GM23248 (cell line): Measurements from ENCODE around the gene EIF2B5. TPM values are rescaled to one million over a fixed set of nuclear protein-coding genes. Genes with fewer than 3 reads are reported as not detected.
A peak's percentile ranks its signal among the peaks of the same experiment; 100 is the strongest.

Experiments
- DNase-seq: peaks from one replicate; pipeline ENCODE4 v3.0.0-alpha.2; 2015
- H2AFZ ChIP-seq: fragments of 200-600 bp; sonication (generic); 2 replicates; pipeline ENCODE4 v1.6.1; 2016; ENCODE audit warnings: antibody characterized with exemption
- H3F3A ChIP-seq: fragments of 200-600 bp; sonication (generic); 2 replicates; pipeline ENCODE4 v1.6.1; 2016; ENCODE audit warnings: mild to moderate bottlenecking, antibody characterized with exemption, mixed run types; ENCODE audit not compliant: insufficient read depth
- H3K27ac ChIP-seq: fragments of 200-600 bp; sonication (generic); 2 replicates; pipeline ENCODE4 v1.5.1; 2016; ENCODE audit warnings: mild to moderate bottlenecking
- H3K27me3 ChIP-seq: fragments of 200-600 bp; sonication (generic); replicated peaks from 2 replicates; pipeline ENCODE4 v1.6.1; 2016; ENCODE audit warnings: mild to moderate bottlenecking; ENCODE audit not compliant: insufficient read depth
- H3K36me3 ChIP-seq: fragments of 200-600 bp; sonication (generic); 2 replicates; pipeline ENCODE4 v1.6.1; 2016; ENCODE audit warnings: low read depth, mild to moderate bottlenecking
- H3K4me1 ChIP-seq: fragments of 200-600 bp; sonication (generic); 2 replicates; pipeline ENCODE4 v1.6.1; 2016; ENCODE audit warnings: mild to moderate bottlenecking; ENCODE audit not compliant: insufficient read depth
- H3K4me2 ChIP-seq: fragments of 200-600 bp; sonication (generic); one replicate; pipeline ENCODE4 v1.6.1; 2016; ENCODE audit warnings: mild to moderate bottlenecking; ENCODE audit not compliant: unreplicated experiment
- H3K4me3 ChIP-seq: fragments of 200-600 bp; sonication (generic); 2 replicates; pipeline ENCODE4 v1.5.1; 2016; ENCODE audit warnings: mild to moderate bottlenecking
- H3K79me2 ChIP-seq: fragments of 200-600 bp; sonication (generic); 2 replicates; pipeline ENCODE4 v1.6.1; 2016; ENCODE audit warnings: mild to moderate bottlenecking; ENCODE audit not compliant: insufficient read depth
- H3K9ac ChIP-seq: fragments of 200-600 bp; sonication (generic); 2 replicates; pipeline ENCODE4 v1.6.1; 2016; ENCODE audit warnings: mild to moderate bottlenecking
- H3K9me2 ChIP-seq: fragments of 200-600 bp; sonication (generic); 2 replicates; pipeline ENCODE4 v1.6.1; 2016; ENCODE audit warnings: mixed run types, mild to moderate bottlenecking, moderate library complexity; ENCODE audit not compliant: insufficient read depth
- H3K9me3 ChIP-seq: fragments of 200-600 bp; sonication (generic); one replicate; pipeline ENCODE4 v1.6.1; 2017; ENCODE audit warnings: low read depth
- H4K20me1 ChIP-seq: fragments of 200-600 bp; sonication (generic); 2 replicates; pipeline ENCODE4 v1.6.0; 2016; ENCODE audit not compliant: insufficient read depth
- EZH2 ChIP-seq: fragments of 200-600 bp; sonication (generic); IDR thresholded peaks from 2 replicates; pipeline ENCODE4 v1.6.1; 2018; ENCODE audit warnings: antibody characterized with exemption, mild to moderate bottlenecking; ENCODE audit not compliant: insufficient read depth, poor library complexity, severe bottlenecking
- EZH2phosphoT487 ChIP-seq: fragments of 200-600 bp; sonication (generic); IDR thresholded peaks from 2 replicates; pipeline ENCODE4 v1.6.1; 2018; ENCODE audit warnings: antibody characterized with exemption, moderate library complexity, mild to moderate bottlenecking, low read depth; ENCODE audit not compliant: insufficient read depth
- WGBS, 2 experiments: methylation state at CpG; one replicate each; pipeline ENCODE4 v1.1.6; 2015 to 2017; ENCODE audit warnings: low lambda C conversion rate in 2 of 2, low coverage in 1 of 2; ENCODE audit errors: missing lambda C conversion rate in 2 of 2; 5-methylcytosine and 5-hydroxymethylcytosine counted together
- in situ Hi-C: fragments of 300-500 bp; cut with MboI; formaldehyde crosslinking; loops from 2 replicates; pipeline ENCODE4 v1.15.0; 2020
- polyA plus RNA-seq: library from polyadenylated mRNA; unstranded; fragments of >200 nt; fragmentation: Nextera tagmentation; extraction: Ambion mirVana; gene quantifications from 2 replicates; pipeline ENCODE4 v1.2.1, GENCODE V29; 2016
- total RNA-seq: library from RNA; depleted of rRNA; stranded (reverse); fragments of >200 nt; shearing (Covaris generic); gene quantifications from 2 replicates; pipeline ENCODE4 v1.2.3, GENCODE V29; 2014

EIF2B5 gene
- total and polyA plus RNA-seq, 2 experiments from 2014 or later: 27.8 to 28.3 TPM

- Histone ChIP-seq H3K4me2 (peak within 1 kb of the TSS; percentile 80), H3F3A (peaks cover 48% of the 10 kb centered on the region), H3K27ac (peak within 1 kb of the TSS; percentile 81), H3K4me3 (peak within 1 kb of the TSS; percentile 80), H3K9ac (peak within 1 kb of the TSS; percentile 90), H3K9me2 (no peaks in the 10 kb centered on the region), H3K4me1 (peaks cover 6% of the 10 kb centered on the region; the same call in 1 of the 2 replicates), H3K27me3 (no peaks in the 10 kb centered on the region), H2AFZ (peak within 1 kb of the TSS; percentile 59), H3K9me3 (no peaks in the 10 kb centered on the region), H4K20me1 (no peaks in the 10 kb centered on the region), H3K36me3 (peaks cover 51% of the 10 kb centered on the region), H3K79me2 (peaks cover 72% of the 10 kb centered on the region)
- no peak for TF ChIP-seq EZH2
- TF ChIP-seq EZH2phosphoT487: no peak
- in situ Hi-C loops: no loop called here
- DNase-seq: peak; percentile 82
- WGBS, 2 experiments: 1 to 2% methylated on average over 42 to 45 of the region's 45 CpGs
Observed at GRCh38 chr3:184186184-184186901, 51.2 kb downstream of the EIF2B5 start, which contains the start of gene ABCF3. Gene ABCF3 (plus strand): TSS chr3:184186199. CDS start chr3:184186208, 9 bp downstream.

DNA sequence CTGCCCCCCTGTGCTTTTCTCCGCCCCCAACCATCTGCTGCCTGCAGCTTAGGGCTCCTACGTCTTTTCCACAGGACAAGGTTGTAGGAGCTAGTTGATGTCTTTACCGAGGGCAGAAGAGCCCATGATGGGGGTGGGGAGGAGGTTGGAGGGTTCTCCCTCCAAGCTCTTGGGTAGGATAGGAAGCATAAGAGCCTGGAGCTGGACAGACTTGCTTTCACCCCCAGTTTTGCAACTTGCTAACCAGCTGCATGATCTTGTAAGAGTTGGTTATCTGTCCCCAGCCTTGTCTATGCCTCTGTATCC is 51.7 kb downstream of the EIF2B5 start:
- no peaks in the 10 kb centered on the region for H3K9me3 ChIP-seq
- no peaks in the 10 kb centered on the region for H3K27me3 ChIP-seq
- peaks cover 50% of the 10 kb centered on the region for H3K36me3 ChIP-seq
- 0 to 2% methylated on average over 3 of the region's 3 CpGs for WGBS, 2 experiments
- H3K9ac ChIP-seq: peak overlapping the region; percentile 90
- in situ Hi-C loops: no loop called here
- H2AFZ ChIP-seq: no peak overlapping the region
- TF ChIP-seq EZH2 (no peak), EZH2phosphoT487 (no peak)
- peak; percentile 32 for DNase-seq
- peaks cover 69% of the 10 kb centered on the region for H3K79me2 ChIP-seq
- no peaks in the 10 kb centered on the region for H4K20me1 ChIP-seq
- no peaks in the 10 kb centered on the region for H3K9me2 ChIP-seq
- H3K27ac ChIP-seq: peak overlapping the region; percentile 81
- peak overlapping the region; percentile 80 for H3K4me2 ChIP-seq
- H3K4me1 ChIP-seq: peaks cover 6% of the 10 kb centered on the region; the same call in 1 of the 2 replicates
- peak overlapping the region; percentile 80 for H3K4me3 ChIP-seq
- H3F3A ChIP-seq: peaks cover 43% of the 10 kb centered on the region

- Histone ChIP-seq H4K20me1 (no peaks in the 10 kb centered on the region), H3K4me3 (no peak overlapping the region), H3K9me3 (no peaks in the 10 kb centered on the region), H3K4me2 (no peak overlapping the region), H3K36me3 (peaks cover 44% of the 10 kb centered on the region), H3K27ac (no peak overlapping the region), H3K27me3 (no peaks in the 10 kb centered on the region), H3F3A (peaks cover 31% of the 10 kb centered on the region), H3K79me2 (peaks cover 67% of the 10 kb centered on the region), H3K9ac (0 out of 2 replicates have a peak overlapping the region, but pooled peaks have one; percentile 90), H3K4me1 (peaks cover 6% of the 10 kb centered on the region; the same call in 1 of the 2 replicates), H3K9me2 (no peaks in the 10 kb centered on the region), H2AFZ (no peak overlapping the region)
- no peak for TF ChIP-seq EZH2phosphoT487
- no peak for TF ChIP-seq EZH2
- 88 to 90% methylated on average over 17 of the region's 17 CpGs for WGBS, 2 experiments
- DNase-seq: no peak
- in situ Hi-C loops: no loop called here
Observed at GRCh38 chr3:184188080-184188479, 52.9 kb downstream of the EIF2B5 start.

GRCh38 chr3:184189421-184189820 is 54.3 kb downstream of the EIF2B5 start:
- peaks cover 33% of the 10 kb centered on the region for H3K36me3 ChIP-seq
- no peaks in the 10 kb centered on the region for H3K9me3 ChIP-seq
- no peaks in the 10 kb centered on the region for H3K27me3 ChIP-seq
- no peak for DNase-seq
- no peak overlapping the region for H3K9ac ChIP-seq
- H4K20me1 ChIP-seq: no peaks in the 10 kb centered on the region
- in situ Hi-C loops: no loop called here
- peaks cover 65% of the 10 kb centered on the region for H3K79me2 ChIP-seq
- H3F3A ChIP-seq: peaks cover 17% of the 10 kb centered on the region
- H3K27ac ChIP-seq: no peak overlapping the region
- H3K4me1 ChIP-seq: peaks cover 6% of the 10 kb centered on the region; the same call in 1 of the 2 replicates
- no peaks in the 10 kb centered on the region for H3K9me2 ChIP-seq
- no peak overlapping the region for H3K4me3 ChIP-seq
- WGBS, 2 experiments: 94 to 97% methylated on average over 13 of the region's 13 CpGs
- no peak for TF ChIP-seq EZH2
- no peak for TF ChIP-seq EZH2phosphoT487
- no peak overlapping the region for H3K4me2 ChIP-seq
- no peak overlapping the region for H2AFZ ChIP-seq
